WTC11 (cell line): ENCODE data around the gene KCNA4. TPM values are rescaled to one million over a fixed set of nuclear protein-coding genes. Genes with fewer than 3 reads are reported as not detected.

Source experiments
- ATAC-seq: fragments of 200-7000 bp; cut with Tn5 transposase; 2 replicates; pipeline ENCODE4 v1.10.0; 2021; ENCODE audit warnings: mild to moderate bottlenecking, moderate library complexity
- CTCF ChIA-PET: fragments of 300-600 bp; sonication (Branson Sonifier 250); formaldehyde crosslinking; loops from one replicate; lab custom pipeline; 2021; ENCODE audit warnings: antibody characterized with exemption; lab: Charles Lee
- POLR2A ChIA-PET: fragments of 350-600 bp; sonication (Branson Sonifier 250); formaldehyde crosslinking; loops from one replicate; lab custom pipeline; 2021; ENCODE audit warnings: antibody characterized with exemption; lab: Charles Lee
- DNase-seq: peaks from one replicate; pipeline ENCODE4 v3.0.0; 2021; ENCODE audit warnings: low spot score
- H3K27ac Mint-ChIP-seq: 2 replicates; pipeline ENCODE4 v1.8.0; 2021; ENCODE audit warnings: mixed read lengths
- H3K27me3 Mint-ChIP-seq: 2 replicates; pipeline ENCODE4 v1.8.0; 2021; ENCODE audit warnings: low read depth, mild to moderate bottlenecking, moderate library complexity, mixed read lengths
- H3K36me3 Mint-ChIP-seq: 2 replicates; pipeline ENCODE4 v1.8.0; 2021; ENCODE audit warnings: mixed read lengths
- H3K4me1 Mint-ChIP-seq: 2 replicates; pipeline ENCODE4 v1.8.0; 2022; ENCODE audit warnings: mixed read lengths
- H3K4me3 Mint-ChIP-seq: 2 replicates; pipeline ENCODE4 v1.8.0; 2021; ENCODE audit warnings: mild to moderate bottlenecking, moderate library complexity, mixed read lengths
- H3K9me3 Mint-ChIP-seq: 2 replicates; pipeline ENCODE4 v1.8.0; 2021; ENCODE audit warnings: mixed read lengths
- ATF2 ChIP-seq: sonication (generic); formaldehyde crosslinking; IDR thresholded peaks from 2 replicates; pipeline ENCODE4 v1.8.1; 2022; ENCODE audit warnings: low read depth, missing genetic modification reagents, borderline replicate concordance
- CBFB ChIP-seq: sonication (generic); formaldehyde crosslinking; IDR thresholded peaks from 2 replicates; pipeline ENCODE4 v1.8.1; 2022; ENCODE audit warnings: mild to moderate bottlenecking, low read depth, missing genetic modification reagents
- CREB1 ChIP-seq: sonication (generic); formaldehyde crosslinking; IDR thresholded peaks from 2 replicates; pipeline ENCODE4 v1.8.0; 2023; ENCODE audit warnings: mild to moderate bottlenecking, missing genetic modification reagents
- CTCF ChIP-seq: fragments of 200-600 bp; IDR thresholded peaks from 2 replicates; pipeline ENCODE4 v1.8.0; 2022; ENCODE audit warnings: antibody characterized with exemption
- FOXK1 ChIP-seq: sonication (generic); formaldehyde crosslinking; IDR thresholded peaks from 2 replicates; pipeline ENCODE4 v1.8.0; 2022; ENCODE audit warnings: mild to moderate bottlenecking, moderate library complexity, missing genetic modification reagents
- FOXP1 ChIP-seq: sonication (generic); formaldehyde crosslinking; IDR thresholded peaks from 2 replicates; pipeline ENCODE4 v1.8.0; 2022; ENCODE audit warnings: missing genetic modification reagents, mild to moderate bottlenecking, moderate library complexity, borderline replicate concordance
- GTF2I ChIP-seq: fragments of 250-450 bp; sonication (Bioruptor Pico); conservative IDR thresholded peaks from 2 replicates; pipeline ENCODE4 v1.4.0; 2021; ENCODE audit warnings: mild to moderate bottlenecking
- HMGA2 ChIP-seq: fragments of 250-450 bp; sonication (Bioruptor Pico); IDR thresholded peaks from 2 replicates; pipeline ENCODE4 v1.4.0; 2021; ENCODE audit warnings: mild to moderate bottlenecking, moderate library complexity
- MLX ChIP-seq: sonication (generic); formaldehyde crosslinking; IDR thresholded peaks from 2 replicates; pipeline ENCODE4 v1.8.1; 2023; ENCODE audit warnings: mild to moderate bottlenecking, missing genetic modification reagents, moderate library complexity
- MXD4 ChIP-seq: fragments of 250-450 bp; sonication (Bioruptor Pico); IDR thresholded peaks from 2 replicates; pipeline ENCODE4 v1.8.0; 2021; ENCODE audit warnings: mild to moderate bottlenecking, moderate library complexity, borderline replicate concordance
- MYBL2 ChIP-seq: sonication (generic); formaldehyde crosslinking; IDR thresholded peaks from 2 replicates; pipeline ENCODE4 v1.8.1; 2023; ENCODE audit warnings: mild to moderate bottlenecking, moderate library complexity, missing genetic modification reagents
- NFATC4 ChIP-seq: fragments of 250-450 bp; sonication (Bioruptor Pico); IDR thresholded peaks from 2 replicates; pipeline ENCODE4 v1.9.0; 2021; ENCODE audit warnings: mild to moderate bottlenecking
- NFYB ChIP-seq: sonication (generic); formaldehyde crosslinking; conservative IDR thresholded peaks from 2 replicates; pipeline ENCODE4 v1.8.0; 2022; ENCODE audit warnings: low read depth, missing genetic modification reagents
- NR1H2 ChIP-seq: sonication (generic); formaldehyde crosslinking; IDR thresholded peaks from 2 replicates; pipeline ENCODE4 v1.9.0; 2021; ENCODE audit warnings: mild to moderate bottlenecking, moderate library complexity, missing genetic modification reagents
- OVOL2 ChIP-seq: fragments of 250-450 bp; sonication (Bioruptor Pico); IDR thresholded peaks from 2 replicates; pipeline ENCODE4 v1.9.0; 2021; ENCODE audit warnings: mild to moderate bottlenecking, borderline replicate concordance
- RORB ChIP-seq: fragments of 250-450 bp; sonication (Bioruptor Pico); IDR thresholded peaks from 2 replicates; pipeline ENCODE4 v1.9.0; 2021; ENCODE audit warnings: mild to moderate bottlenecking
- SOX15 ChIP-seq: fragments of 250-450 bp; sonication (Bioruptor Pico); IDR thresholded peaks from 2 replicates; pipeline ENCODE4 v1.9.0; 2021; ENCODE audit warnings: mild to moderate bottlenecking
- SP1 ChIP-seq: sonication (generic); formaldehyde crosslinking; conservative IDR thresholded peaks from 2 replicates; pipeline ENCODE4 v1.8.1; 2022; ENCODE audit warnings: missing genetic modification reagents
- TEAD1 ChIP-seq: sonication (generic); formaldehyde crosslinking; IDR thresholded peaks from 2 replicates; pipeline ENCODE4 v1.8.0; 2022; ENCODE audit warnings: mild to moderate bottlenecking, missing genetic modification reagents
- USF1 ChIP-seq: sonication (generic); formaldehyde crosslinking; IDR thresholded peaks from 2 replicates; pipeline ENCODE4 v1.8.0; 2022; ENCODE audit warnings: mild to moderate bottlenecking, missing genetic modification reagents
- USF2 ChIP-seq: sonication (generic); formaldehyde crosslinking; IDR thresholded peaks from 2 replicates; pipeline ENCODE4 v1.8.1; 2023; ENCODE audit warnings: mild to moderate bottlenecking, missing genetic modification reagents, moderate library complexity
- ZNF423 ChIP-seq: fragments of 250-450 bp; sonication (Bioruptor Pico); IDR thresholded peaks from 2 replicates; pipeline ENCODE4 v2.1.2; 2022; ENCODE audit warnings: mild to moderate bottlenecking, moderate library complexity
- ZNF671 ChIP-seq: fragments of 250-450 bp; sonication (Bioruptor Pico); IDR thresholded peaks from 2 replicates; pipeline ENCODE4 v1.8.0; 2021; ENCODE audit warnings: mild to moderate bottlenecking
- total RNA-seq: library from RNA; stranded (reverse); gene quantifications from 3 replicates; pipeline ENCODE4 v1.2.3, GENCODE V29; 2021

Gene KCNA4
- total RNA-seq, 1 experiment from 2014 or later: not detected

- H3K9me3 Mint-ChIP-seq: no peaks in the 10 kb centered on the region
- no peaks in the 10 kb centered on the region for H3K36me3 Mint-ChIP-seq
- no peaks in the 10 kb centered on the region for H3K4me1 Mint-ChIP-seq
- ATAC-seq (no peak), DNase-seq (no peak)
- peaks cover 2% of the 10 kb centered on the region; the same call in 1 of the 2 replicates for H3K27me3 Mint-ChIP-seq
- ChIA-PET CTCF (no interaction called here), POLR2A (no interaction called here)
- no peak for TF ChIP-seq OVOL2 (CRISPR knock-in tag)
- TF ChIP-seq HMGA2 (CRISPR knock-in tag): no peak
- no peak for TF ChIP-seq SOX15 (CRISPR knock-in tag)
- no peak for TF ChIP-seq CREB1 (CRISPR knock-in tag)
- TF ChIP-seq ATF2 (CRISPR knock-in tag): no peak
- TF ChIP-seq CTCF: no peak
- TF ChIP-seq USF1 (CRISPR knock-in tag): no peak
- no peak for TF ChIP-seq NFYB
- no peak for TF ChIP-seq SP1 (CRISPR knock-in tag)
- no peak for TF ChIP-seq FOXP1 (CRISPR knock-in tag)
- no peak for TF ChIP-seq TEAD1 (CRISPR knock-in tag)
- TF ChIP-seq MYBL2 (CRISPR knock-in tag): no peak
- no peak for TF ChIP-seq USF2 (CRISPR knock-in tag)
- no peak for TF ChIP-seq NR1H2
- no peak for TF ChIP-seq ZNF423 (CRISPR knock-in tag)
- no peak for TF ChIP-seq ZNF671 (CRISPR knock-in tag)
- TF ChIP-seq FOXK1: no peak
- TF ChIP-seq MLX (CRISPR knock-in tag): no peak
- no peak overlapping the region for H3K4me3 Mint-ChIP-seq
- no peak overlapping the region for H3K27ac Mint-ChIP-seq
These were observed 31.6 kb downstream of the KCNA4 start for GRCh38 chr11:29985248-29985647.

GRCh38 chr11:29984544-29984943 lies 32.3 kb downstream of the KCNA4 start:
- ChIA-PET CTCF (interaction anchor here (1.1 kb wide), 1 partner anchor 22 kb away, joined by 3 read pairs; no protein-coding TSS in a partner anchor), POLR2A (no interaction called here)
- DNase-seq: no peak
- peaks cover 2% of the 10 kb centered on the region; the same call in 1 of the 2 replicates for H3K27me3 Mint-ChIP-seq
- H3K36me3 Mint-ChIP-seq: no peaks in the 10 kb centered on the region
- no peak for ATAC-seq
- no peak overlapping the region for H3K27ac Mint-ChIP-seq
- no peak overlapping the region for H3K4me3 Mint-ChIP-seq
- no peaks in the 10 kb centered on the region for H3K9me3 Mint-ChIP-seq
- TF ChIP-seq CBFB (CRISPR knock-in tag): no peak
- no peak for TF ChIP-seq NR1H2
- no peak for TF ChIP-seq GTF2I (CRISPR knock-in tag)
- no peak for TF ChIP-seq NFATC4
- no peak for TF ChIP-seq SOX15 (CRISPR knock-in tag)
- no peak for TF ChIP-seq RORB (CRISPR knock-in tag)
- TF ChIP-seq MXD4 (CRISPR knock-in tag): no peak
- H3K4me1 Mint-ChIP-seq: no peaks in the 10 kb centered on the region
